ENCODE results near the gene GAD1.

Gene GAD1

DNA sequence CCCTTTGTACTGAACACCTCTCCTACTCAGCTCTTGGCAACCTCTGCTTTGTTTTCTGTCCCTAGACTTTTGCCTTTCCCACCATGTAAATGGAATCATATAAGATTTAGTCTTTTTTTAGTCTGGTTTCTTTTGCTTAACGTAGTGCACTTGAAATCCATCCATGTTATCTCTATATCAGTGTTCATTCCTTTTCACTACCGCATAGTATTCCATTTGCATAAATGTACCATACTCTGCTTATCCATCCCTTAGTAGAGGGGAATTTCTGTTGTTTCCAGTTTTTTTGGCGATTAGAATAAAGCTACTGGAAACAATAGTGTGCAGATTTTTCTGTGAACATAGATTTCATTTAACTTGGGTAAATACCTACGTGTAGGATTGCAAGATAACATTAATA lies 46.4 kb downstream of the GAD1 start:
- Histone ChIP-seq H3K27me3 (ENCODE audit: insufficient read depth, low read length, poor library complexity, severe bottlenecking) (no peaks in the 10 kb centered on the region), H4K20me1 (ENCODE audit: insufficient read depth, low read length, poor library complexity, severe bottlenecking) (no peaks in the 10 kb centered on the region), H3K4me2 (ENCODE audit: low read depth, low read length, poor library complexity, severe bottlenecking) (no peak overlapping the region), H3K9me2 (replicated peaks; ENCODE audit: low read depth, low read length) (no peaks in the 10 kb centered on the region), H3F3A (ENCODE audit: low read depth) (no peaks in the 10 kb centered on the region), H3K9ac (ENCODE audit: low read depth, low read length, poor library complexity, severe bottlenecking) (no peak overlapping the region), H3K36me3 (ENCODE audit: insufficient read depth, low read length) (no peaks in the 10 kb centered on the region), H3K4me3 (ENCODE audit: low read length, poor library complexity, severe bottlenecking) (no peak overlapping the region), H3K79me2 (ENCODE audit: insufficient read depth, low read length) (no peaks in the 10 kb centered on the region), H3K4me1 (ENCODE audit: insufficient read depth, low read length, poor library complexity, severe bottlenecking) (no peaks in the 10 kb centered on the region), H3K9me3 (ENCODE audit: insufficient read depth, low read depth, low read length) (no peaks in the 10 kb centered on the region), H2AFZ (ENCODE audit: low read length) (no peak overlapping the region)
- no peak for TF ChIP-seq EZH2phosphoT487 (IDR thresholded peaks at IDR 0.05; ENCODE audit: borderline replicate concordance)
- TF ChIP-seq, protein P1, sequence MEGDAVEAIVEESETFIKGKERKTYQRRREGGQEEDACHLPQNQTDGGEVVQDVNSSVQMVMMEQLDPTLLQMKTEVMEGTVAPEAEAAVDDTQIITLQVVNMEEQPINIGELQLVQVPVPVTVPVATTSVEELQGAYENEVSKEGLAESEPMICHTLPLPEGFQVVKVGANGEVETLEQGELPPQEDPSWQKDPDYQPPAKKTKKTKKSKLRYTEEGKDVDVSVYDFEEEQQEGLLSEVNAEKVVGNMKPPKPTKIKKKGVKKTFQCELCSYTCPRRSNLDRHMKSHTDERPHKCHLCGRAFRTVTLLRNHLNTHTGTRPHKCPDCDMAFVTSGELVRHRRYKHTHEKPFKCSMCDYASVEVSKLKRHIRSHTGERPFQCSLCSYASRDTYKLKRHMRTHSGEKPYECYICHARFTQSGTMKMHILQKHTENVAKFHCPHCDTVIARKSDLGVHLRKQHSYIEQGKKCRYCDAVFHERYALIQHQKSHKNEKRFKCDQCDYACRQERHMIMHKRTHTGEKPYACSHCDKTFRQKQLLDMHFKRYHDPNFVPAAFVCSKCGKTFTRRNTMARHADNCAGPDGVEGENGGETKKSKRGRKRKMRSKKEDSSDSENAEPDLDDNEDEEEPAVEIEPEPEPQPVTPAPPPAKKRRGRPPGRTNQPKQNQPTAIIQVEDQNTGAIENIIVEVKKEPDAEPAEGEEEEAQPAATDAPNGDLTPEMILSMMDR (conservative IDR thresholded peaks at IDR 0.05; ENCODE audit: low read length) = no peak

DNA sequence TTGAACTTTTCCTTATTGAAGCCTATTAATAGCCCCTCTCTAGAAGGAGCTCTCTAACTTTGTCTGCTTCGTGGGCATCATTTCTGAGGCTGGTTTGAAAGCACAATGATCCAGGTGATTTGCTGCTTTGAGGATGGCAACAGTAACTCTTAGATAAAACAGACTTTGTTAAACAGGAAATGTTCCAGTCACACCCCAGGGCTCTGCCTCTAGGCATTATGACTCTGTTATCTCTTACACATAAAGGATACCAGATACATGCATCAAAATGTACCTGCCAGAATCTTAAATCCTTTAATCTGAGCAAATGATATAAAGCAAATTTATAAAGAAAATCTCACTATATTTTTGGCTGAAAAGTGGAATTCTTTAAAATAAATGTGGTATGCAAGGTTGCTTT lies 52.3 kb downstream of the GAD1 start:
- no peak overlapping the region for H2AFZ ChIP-seq (ENCODE audit: low read length)
- no peak overlapping the region for H3K4me2 ChIP-seq (ENCODE audit: low read depth, low read length, poor library complexity, severe bottlenecking)
- H3K36me3 ChIP-seq (ENCODE audit: insufficient read depth, low read length) = no peaks in the 10 kb centered on the region
- H3K27me3 ChIP-seq (ENCODE audit: insufficient read depth, low read length, poor library complexity, severe bottlenecking) = no peaks in the 10 kb centered on the region
- no peaks in the 10 kb centered on the region for H3K79me2 ChIP-seq (ENCODE audit: insufficient read depth, low read length)
- no peaks in the 10 kb centered on the region for H3K9me3 ChIP-seq (ENCODE audit: insufficient read depth, low read depth, low read length)
- peaks cover 12% of the 10 kb centered on the region for H3K4me1 ChIP-seq (ENCODE audit: insufficient read depth, low read length, poor library complexity, severe bottlenecking)
- H3F3A ChIP-seq (ENCODE audit: low read depth) = no peaks in the 10 kb centered on the region
- H3K4me3 ChIP-seq (ENCODE audit: low read length, poor library complexity, severe bottlenecking) = no peak overlapping the region
- no peaks in the 10 kb centered on the region for H3K9me2 ChIP-seq (replicated peaks; ENCODE audit: low read depth, low read length)
- no peak overlapping the region for H3K9ac ChIP-seq (ENCODE audit: low read depth, low read length, poor library complexity, severe bottlenecking)
- H4K20me1 ChIP-seq (ENCODE audit: insufficient read depth, low read length, poor library complexity, severe bottlenecking) = no peaks in the 10 kb centered on the region
- no peak for TF ChIP-seq EZH2phosphoT487 (IDR thresholded peaks at IDR 0.05; ENCODE audit: borderline replicate concordance)

DNA sequence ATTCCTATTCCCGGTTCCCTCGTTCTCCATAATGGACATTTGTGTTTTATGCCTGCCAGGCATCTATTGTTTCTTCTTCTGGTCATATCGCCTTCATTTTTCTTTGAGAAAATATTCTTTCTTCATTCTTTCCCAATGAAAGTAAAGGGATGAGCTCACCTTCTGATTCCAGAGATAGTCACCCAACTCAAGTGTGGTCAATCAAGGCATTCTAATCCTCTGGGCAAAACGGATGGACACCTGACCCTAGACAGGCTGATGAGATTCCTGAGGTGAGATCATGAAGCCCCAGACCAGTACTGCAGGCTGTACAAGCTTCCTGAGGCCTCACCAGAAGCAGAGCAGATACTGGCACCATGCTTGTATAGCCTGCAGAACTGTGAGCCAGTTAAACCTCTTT lies 52.8 kb downstream of the GAD1 start:
- peaks cover 12% of the 10 kb centered on the region for H3K4me1 ChIP-seq (ENCODE audit: insufficient read depth, low read length, poor library complexity, severe bottlenecking)
- H2AFZ ChIP-seq (ENCODE audit: low read length) = no peak overlapping the region
- H3K9ac ChIP-seq (ENCODE audit: low read depth, low read length, poor library complexity, severe bottlenecking) = no peak overlapping the region
- H3K9me3 ChIP-seq (ENCODE audit: insufficient read depth, low read depth, low read length) = no peaks in the 10 kb centered on the region
- H3K36me3 ChIP-seq (ENCODE audit: insufficient read depth, low read length) = no peaks in the 10 kb centered on the region
- H3K4me2 ChIP-seq (ENCODE audit: low read depth, low read length, poor library complexity, severe bottlenecking) = no peak overlapping the region
- no peaks in the 10 kb centered on the region for H3F3A ChIP-seq (ENCODE audit: low read depth)
- H3K27me3 ChIP-seq (ENCODE audit: insufficient read depth, low read length, poor library complexity, severe bottlenecking) = no peaks in the 10 kb centered on the region
- H3K79me2 ChIP-seq (ENCODE audit: insufficient read depth, low read length) = no peaks in the 10 kb centered on the region
- no peak overlapping the region for H3K4me3 ChIP-seq (ENCODE audit: low read length, poor library complexity, severe bottlenecking)
- H4K20me1 ChIP-seq (ENCODE audit: insufficient read depth, low read length, poor library complexity, severe bottlenecking) = no peaks in the 10 kb centered on the region
- no peaks in the 10 kb centered on the region for H3K9me2 ChIP-seq (replicated peaks; ENCODE audit: low read depth, low read length)
- TF ChIP-seq, protein P1 (conservative IDR thresholded peaks at IDR 0.05; ENCODE audit: low read length) = no peak
- TF ChIP-seq EZH2phosphoT487 (IDR thresholded peaks at IDR 0.05; ENCODE audit: borderline replicate concordance) = no peak

DNA sequence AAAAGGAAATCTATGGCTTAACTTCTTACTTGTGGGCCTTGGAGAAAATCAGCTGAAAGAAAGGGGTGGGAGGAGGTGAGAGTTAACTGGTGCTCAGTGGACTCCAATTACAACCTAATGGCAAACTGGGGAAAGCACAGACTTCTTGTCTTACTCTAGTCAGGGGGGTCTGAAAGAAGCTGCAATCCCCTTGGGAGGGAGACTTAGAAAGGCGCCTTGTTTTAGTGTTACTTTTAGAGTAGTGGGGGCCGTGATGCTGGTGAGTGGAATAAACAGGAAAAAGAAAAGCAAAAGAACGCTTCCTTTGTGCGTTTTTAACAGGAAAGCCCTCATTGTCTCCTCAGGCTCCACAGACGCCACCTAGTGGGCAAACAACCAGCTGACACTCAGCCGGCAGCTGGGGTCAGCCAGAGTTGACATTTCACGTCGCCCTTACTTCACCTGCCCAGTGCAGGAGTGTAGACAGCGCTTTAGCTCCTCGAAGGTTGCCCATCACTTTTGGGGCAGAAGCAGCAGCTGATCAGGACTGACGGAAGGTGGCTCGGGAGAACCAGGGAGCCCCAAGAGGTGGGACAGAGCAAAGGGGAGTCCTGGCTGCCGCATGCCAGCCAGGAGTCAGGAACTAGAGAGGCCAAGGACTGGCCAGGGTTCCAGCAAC lies 56.5 kb downstream of the GAD1 start:
- H3K36me3 ChIP-seq (ENCODE audit: insufficient read depth, low read length) = no peaks in the 10 kb centered on the region
- no peaks in the 10 kb centered on the region for H3K27me3 ChIP-seq (ENCODE audit: insufficient read depth, low read length, poor library complexity, severe bottlenecking)
- no peaks in the 10 kb centered on the region for H3K9me2 ChIP-seq (replicated peaks; ENCODE audit: low read depth, low read length)
- no peaks in the 10 kb centered on the region for H3K79me2 ChIP-seq (ENCODE audit: insufficient read depth, low read length)
- peak overlapping the region; percentile 76 for H3K4me2 ChIP-seq (ENCODE audit: low read depth, low read length, poor library complexity, severe bottlenecking)
- H3F3A ChIP-seq (ENCODE audit: low read depth) = no peaks in the 10 kb centered on the region
- no peaks in the 10 kb centered on the region for H4K20me1 ChIP-seq (ENCODE audit: insufficient read depth, low read length, poor library complexity, severe bottlenecking)
- H3K9me3 ChIP-seq (ENCODE audit: insufficient read depth, low read depth, low read length) = no peaks in the 10 kb centered on the region
- H3K9ac ChIP-seq (ENCODE audit: low read depth, low read length, poor library complexity, severe bottlenecking) = peak overlapping the region; percentile 63
- TF ChIP-seq EZH2phosphoT487 (IDR thresholded peaks at IDR 0.05; ENCODE audit: borderline replicate concordance) = no peak
- TF ChIP-seq, protein P1 (conservative IDR thresholded peaks at IDR 0.05; ENCODE audit: low read length) = peak; percentile 96
- H3K4me3 ChIP-seq (ENCODE audit: low read length, poor library complexity, severe bottlenecking) = peak overlapping the region; percentile 71
- H3K4me1 ChIP-seq (ENCODE audit: insufficient read depth, low read length, poor library complexity, severe bottlenecking) = peaks cover 13% of the 10 kb centered on the region
- H2AFZ ChIP-seq (ENCODE audit: low read length) = peak overlapping the region; percentile 99
